Peyer's patch (tissue), 4 donors: ENCODE measurements around the gene ASPG. TPM values are rescaled to one million over a fixed set of nuclear protein-coding genes. Genes with fewer than 3 reads are reported as not detected.

Experiments used
- DNase-seq, 3 donors: peaks; one replicate each; pipeline ENCODE4 v3.0.0-alpha.2; 2017 to 2019
- H3K27ac ChIP-seq, 4 donors: fragments of 200-600 bp; sonication (generic); one replicate each; pipeline ENCODE4 v1.5.1; 2016 to 2019
- H3K27me3 ChIP-seq, 2 donors: fragments of 200-600 bp; sonication (generic); one replicate each; pipeline ENCODE4 v1.5.1; 2019
- H3K36me3 ChIP-seq, 3 donors: fragments of 200-600 bp; sonication (generic); one replicate each; pipeline ENCODE4 v1.5.1; 2016 to 2019
- H3K4me1 ChIP-seq, 4 donors: fragments of 200-600 bp; sonication (generic); one replicate each; pipeline ENCODE4 v1.5.1; 2016 to 2019
- H3K4me3 ChIP-seq, 4 donors: fragments of 200-600 bp; sonication (generic); 1 replicate in 3 of 4; 2 replicates in 1 of 4; pipeline ENCODE4 v1.5.1; 2016 to 2019; ENCODE audit warnings: mild to moderate bottlenecking in 1 of 4
- H3K9me3 ChIP-seq, 4 donors: fragments of 200-600 bp; sonication (generic); one replicate each; pipeline ENCODE4 v1.5.1; 2016 to 2019; ENCODE audit warnings: mild to moderate bottlenecking in 1 of 4
- CTCF ChIP-seq, 6 experiments: fragments of 450-650 bp in 4 of 6; fragments of 200-600 bp in 2 of 6; sonication (generic) in 1 of 6; IDR thresholded peaks; one replicate each; pipeline ENCODE4 v1.5.1; 2017 to 2019; ENCODE audit warnings: antibody characterized with exemption in 6 of 6, mild to moderate bottlenecking in 3 of 6, moderate library complexity in 1 of 6
- POLR2A ChIP-seq, 2 donors: fragments of 450-650 bp; IDR thresholded peaks; one replicate each; pipeline ENCODE4 v1.5.1; 2017; ENCODE audit warnings: antibody characterized with exemption in 2 of 2, mild to moderate bottlenecking in 2 of 2, moderate library complexity in 2 of 2
- total RNA-seq, 4 donors: library from RNA; depleted of rRNA; stranded (reverse); fragments of >200 nt; gene quantifications; one replicate each; pipeline ENCODE4 v1.1.0, GENCODE V29; 2016

Gene ASPG
- total RNA-seq, 4 donors from 2014 or later, result 1.2 to 7.4 (median 2.3) TPM; not detected in 1

DNA sequence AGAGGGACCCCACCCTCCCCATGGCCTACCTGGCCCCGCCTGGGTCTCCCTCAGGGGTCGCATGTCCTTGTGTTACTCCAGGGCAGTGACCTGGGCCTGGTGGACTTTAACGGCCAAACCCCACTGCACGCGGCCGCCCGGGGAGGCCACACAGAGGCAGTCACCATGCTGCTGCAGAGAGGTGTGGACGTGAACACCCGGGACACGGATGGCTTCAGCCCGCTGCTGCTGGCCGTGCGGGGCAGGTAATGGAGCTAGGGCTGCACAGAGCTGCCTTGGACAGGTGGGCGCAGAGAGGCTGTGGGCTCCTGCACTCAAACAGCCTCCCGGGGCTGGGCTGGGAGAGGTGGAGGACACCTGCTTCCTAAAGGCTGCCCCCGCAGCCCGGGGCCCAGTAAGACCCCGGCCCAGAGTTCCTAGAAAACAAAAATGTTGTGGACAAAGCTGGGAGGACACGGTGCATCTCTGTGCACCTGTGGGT lies 21.6 kb downstream of the ASPG start:
- TF ChIP-seq POLR2A (IDR thresholded peaks at IDR 0.05) (no peak), CTCF (IDR thresholded peaks at IDR 0.05) (no peak)
- Histone ChIP-seq H3K4me1 (peaks cover 0 to 6% (median 0%) of the 10 kb centered on the region in 4 donors), H3K27ac (no peak overlapping the region), H3K9me3 (no peaks in the 10 kb centered on the region), H3K36me3 (no peaks in the 10 kb centered on the region), H3K27me3 (no peaks in the 10 kb centered on the region), H3K4me3 (no peak overlapping the region)
- peak in 2 of 3 donors; percentile 33 to 37 for DNase-seq

DNA sequence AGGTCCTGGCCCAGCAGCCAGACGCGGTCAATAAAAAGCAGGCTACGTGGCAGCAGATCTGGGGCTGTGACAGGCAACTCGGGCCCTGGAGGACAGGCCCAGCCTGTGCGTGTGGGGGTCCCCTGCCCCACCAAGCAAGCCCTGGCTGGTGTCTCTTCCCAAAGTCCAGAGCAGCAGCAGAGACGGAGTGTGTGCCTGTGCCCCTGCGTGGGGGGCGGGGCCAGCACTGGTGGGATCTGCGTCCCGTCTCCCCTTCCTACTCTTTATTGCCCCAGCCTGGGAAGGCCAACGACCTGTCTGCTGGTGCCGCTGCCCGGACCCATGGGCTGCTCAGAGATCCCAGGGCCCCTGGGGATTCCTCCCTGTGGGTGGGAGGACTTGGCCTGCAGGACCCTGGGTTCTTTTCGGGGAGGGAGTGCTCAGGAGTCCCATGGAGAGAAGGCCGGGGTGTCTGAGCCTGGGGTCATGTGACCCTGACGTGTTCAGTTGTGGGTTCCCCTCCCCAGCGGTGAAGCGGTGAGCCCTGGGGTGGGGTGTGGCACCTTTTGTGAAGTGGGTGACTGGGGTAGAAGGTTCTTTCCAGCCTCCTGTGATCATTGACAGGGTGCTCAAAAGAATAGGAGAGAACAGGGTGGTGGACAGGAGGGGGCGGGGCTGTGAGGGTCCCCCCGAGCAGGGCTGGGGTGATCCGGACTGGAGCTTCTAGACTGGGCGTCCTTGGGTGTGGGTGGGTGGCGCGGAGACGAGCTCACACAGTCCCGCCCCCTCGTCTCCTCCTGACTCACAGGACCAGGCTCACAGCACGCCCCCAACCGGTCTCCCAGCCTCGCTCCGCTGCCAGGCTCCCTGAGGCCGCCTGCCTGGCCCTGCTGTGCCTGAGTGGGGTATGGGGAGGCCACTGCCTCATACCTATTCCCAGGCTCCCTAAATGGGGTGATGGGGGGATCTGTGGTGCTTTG lies 22.4 kb downstream of the ASPG start:
- no peaks in the 10 kb centered on the region for H3K27me3 ChIP-seq
- DNase-seq, result peak in 2 of 3 donors; percentile 57 to 59
- no peak overlapping the region for H3K27ac ChIP-seq
- H3K9me3 ChIP-seq, result no peaks in the 10 kb centered on the region
- no peak overlapping the region for H3K4me3 ChIP-seq
- no peaks in the 10 kb centered on the region for H3K36me3 ChIP-seq
- no peak for TF ChIP-seq CTCF (IDR thresholded peaks at IDR 0.05)
- TF ChIP-seq POLR2A (IDR thresholded peaks at IDR 0.05), result no peak
- peaks cover 0 to 6% (median 0%) of the 10 kb centered on the region in 4 donors for H3K4me1 ChIP-seq

GRCh38 chr14:104108570-104109541 lies 23.4 kb downstream of the ASPG start:
- peaks cover 0 to 6% (median 0%) of the 10 kb centered on the region in 4 donors for H3K4me1 ChIP-seq
- DNase-seq, result peak in 2 of 3 donors; percentile 38 to 46
- H3K36me3 ChIP-seq, result no peaks in the 10 kb centered on the region
- H3K4me3 ChIP-seq, result no peak overlapping the region
- H3K27me3 ChIP-seq, result no peaks in the 10 kb centered on the region
- no peaks in the 10 kb centered on the region for H3K9me3 ChIP-seq
- TF ChIP-seq CTCF (IDR thresholded peaks at IDR 0.05) (no peak), POLR2A (IDR thresholded peaks at IDR 0.05) (no peak)
- H3K27ac ChIP-seq, result no peak overlapping the region

GRCh38 chr14:104109731-104110361 lies 24.3 kb downstream of the ASPG start:
- Histone ChIP-seq H3K4me3 (no peak overlapping the region), H3K4me1 (peaks cover 0 to 6% (median 0%) of the 10 kb centered on the region in 4 donors), H3K9me3 (no peaks in the 10 kb centered on the region), H3K27me3 (no peaks in the 10 kb centered on the region), H3K36me3 (no peaks in the 10 kb centered on the region), H3K27ac (no peak overlapping the region)
- no peak for DNase-seq
- TF ChIP-seq POLR2A (IDR thresholded peaks at IDR 0.05) (no peak), CTCF (IDR thresholded peaks at IDR 0.05) (no peak)
